ENCODE data around the gene COL25A1. TPM values are rescaled to one million over a fixed set of nuclear protein-coding genes. Genes with fewer than 3 reads are reported as not detected.

COL25A1 gene
- total RNA-seq, 1 experiment from 2014 or later = 4.2 TPM

GRCh38 chr4:109079731-109080130, 222.7 kb downstream of the COL25A1 start:
- Histone ChIP-seq H4K5ac (ENCODE audit: insufficient read length, low read depth, low read length) (no peak overlapping the region), H3K14ac (ENCODE audit: insufficient read depth, low read length) (no peak overlapping the region), H3K18ac (ENCODE audit: insufficient read length, low read depth, low read length) (no peak overlapping the region), H2BK120ac (ENCODE audit: low read depth, low read length, poor library complexity, severe bottlenecking) (no peak overlapping the region), H3K23me2 (ENCODE audit: insufficient read length, low read depth, low read length, poor library complexity, severe bottlenecking) (no peaks in the 10 kb centered on the region), H2AFZ (ENCODE audit: low read length) (no peak overlapping the region), H4K91ac (ENCODE audit: insufficient read length, low read depth, low read length) (no peak overlapping the region), H2BK20ac (ENCODE audit: low read depth, low read length, poor library complexity, severe bottlenecking) (no peak overlapping the region), H3K56ac (ENCODE audit: insufficient read length, low read depth, low read length) (no peak overlapping the region), H2AK5ac (ENCODE audit: insufficient read length, low read length) (no peak overlapping the region), H3K79me2 (ENCODE audit: insufficient read depth, low read length) (no peaks in the 10 kb centered on the region), H3K4me1 (ENCODE audit: insufficient read depth, low read length) (no peaks in the 10 kb centered on the region), H2BK15ac (ENCODE audit: low read depth, low read length) (no peak overlapping the region), H3K79me1 (ENCODE audit: insufficient read depth, low read depth, low read length, poor library complexity, severe bottlenecking) (no peaks in the 10 kb centered on the region), H2BK12ac (ENCODE audit: insufficient read length, low read depth, low read length) (no peak overlapping the region), H3K9me3 (ENCODE audit: control insufficient read depth, low read depth, low read length) (no peaks in the 10 kb centered on the region), H3T11ph (ENCODE audit: low read length) (no peak overlapping the region), H3K4me2 (ENCODE audit: insufficient read depth, insufficient read length, low read length) (no peak overlapping the region), H2BK5ac (ENCODE audit: insufficient read length, low read length) (no peak overlapping the region), H3K9ac (ENCODE audit: extremely low read depth, insufficient read length, low read length) (no peak overlapping the region), H3K4ac (ENCODE audit: low read depth, low read length) (no peak overlapping the region), H4K20me1 (ENCODE audit: control insufficient read depth, insufficient read depth, insufficient read length) (no peaks in the 10 kb centered on the region), H3K27ac (ENCODE audit: insufficient read length, low read depth, low read length) (no peak overlapping the region), H3K27me3 (ENCODE audit: insufficient read depth, low read length) (no peaks in the 10 kb centered on the region), H4K8ac (replicated peaks; ENCODE audit: insufficient read length, low read depth, low read length) (no peak overlapping the region), H3K23ac (ENCODE audit: insufficient read length, low read depth, low read length) (no peak overlapping the region)
- Mint-ChIP-seq H3K36me3 (ENCODE audit: insufficient read depth in 1 of 3, low read depth in 3 of 3) (peaks cover 0 to 4% (median 0%) of the 10 kb centered on the region in 3 experiments; a peak in 3 of 7 replicates), H3K27me3 (ENCODE audit: low read depth) (no peaks in the 10 kb centered on the region), H3K4me1 (no peaks in the 10 kb centered on the region), H3K27ac (no peak overlapping the region), H3K9me3 (peaks cover 2 to 6% of the 10 kb centered on the region in 2 experiments; a peak in 4 of 5 replicates), H3K4me3 (no peak overlapping the region)
- WGBS (ENCODE audit: extremely low coverage, insufficient read length, low lambda C conversion rate) = no CpG with 5 or more reads among the region's 4 CpGs
- no peak for DNase-seq
- no peak for TF ChIP-seq CTCF (conservative IDR thresholded peaks at IDR 0.05)
